Measurements from ENCODE around the gene ARPP19. TPM values are rescaled to one million over a fixed set of nuclear protein-coding genes. Genes with fewer than 3 reads are reported as not detected.

The ARPP19 gene
- total RNA-seq, 3 donors from 2014 or later = 64.5 to 201 (median 108) TPM

DNA sequence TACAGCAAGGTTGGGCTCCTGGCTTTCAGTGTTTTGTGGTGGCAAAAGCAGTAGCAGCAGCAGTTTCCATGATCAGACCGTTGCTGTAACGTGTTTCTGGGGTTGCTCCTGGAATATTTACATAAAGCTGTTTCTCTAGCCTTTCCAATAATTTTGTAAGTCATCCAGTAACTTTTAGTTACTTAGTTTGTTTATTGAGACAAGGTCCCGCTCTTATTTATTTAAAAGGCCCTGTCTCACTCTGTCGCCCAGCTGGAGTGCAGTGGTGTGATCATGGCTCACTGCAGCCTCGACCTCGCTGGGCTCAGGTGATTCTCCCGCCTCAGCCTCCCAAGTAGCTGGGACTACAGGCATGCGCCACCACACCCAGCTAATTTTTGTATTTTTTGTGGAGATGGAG is 31.4 kb downstream of the ARPP19 start:
- H3K4me1 ChIP-seq (ENCODE audit: low read depth) = no peaks in the 10 kb centered on the region
- H3K9me3 ChIP-seq = no peaks in the 10 kb centered on the region
- H3K4me3 ChIP-seq = no peak overlapping the region
- ATAC-seq = no peak
- TF ChIP-seq, protein P1, sequence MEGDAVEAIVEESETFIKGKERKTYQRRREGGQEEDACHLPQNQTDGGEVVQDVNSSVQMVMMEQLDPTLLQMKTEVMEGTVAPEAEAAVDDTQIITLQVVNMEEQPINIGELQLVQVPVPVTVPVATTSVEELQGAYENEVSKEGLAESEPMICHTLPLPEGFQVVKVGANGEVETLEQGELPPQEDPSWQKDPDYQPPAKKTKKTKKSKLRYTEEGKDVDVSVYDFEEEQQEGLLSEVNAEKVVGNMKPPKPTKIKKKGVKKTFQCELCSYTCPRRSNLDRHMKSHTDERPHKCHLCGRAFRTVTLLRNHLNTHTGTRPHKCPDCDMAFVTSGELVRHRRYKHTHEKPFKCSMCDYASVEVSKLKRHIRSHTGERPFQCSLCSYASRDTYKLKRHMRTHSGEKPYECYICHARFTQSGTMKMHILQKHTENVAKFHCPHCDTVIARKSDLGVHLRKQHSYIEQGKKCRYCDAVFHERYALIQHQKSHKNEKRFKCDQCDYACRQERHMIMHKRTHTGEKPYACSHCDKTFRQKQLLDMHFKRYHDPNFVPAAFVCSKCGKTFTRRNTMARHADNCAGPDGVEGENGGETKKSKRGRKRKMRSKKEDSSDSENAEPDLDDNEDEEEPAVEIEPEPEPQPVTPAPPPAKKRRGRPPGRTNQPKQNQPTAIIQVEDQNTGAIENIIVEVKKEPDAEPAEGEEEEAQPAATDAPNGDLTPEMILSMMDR (IDR thresholded peaks at IDR 0.05) = no peak
- DNase-seq = no peak
- intact Hi-C loops (cut with DNase I, micrococcal nuclease) = no loop called here
- H3K36me3 ChIP-seq (ENCODE audit: low read depth) = no peaks in the 10 kb centered on the region

DNA sequence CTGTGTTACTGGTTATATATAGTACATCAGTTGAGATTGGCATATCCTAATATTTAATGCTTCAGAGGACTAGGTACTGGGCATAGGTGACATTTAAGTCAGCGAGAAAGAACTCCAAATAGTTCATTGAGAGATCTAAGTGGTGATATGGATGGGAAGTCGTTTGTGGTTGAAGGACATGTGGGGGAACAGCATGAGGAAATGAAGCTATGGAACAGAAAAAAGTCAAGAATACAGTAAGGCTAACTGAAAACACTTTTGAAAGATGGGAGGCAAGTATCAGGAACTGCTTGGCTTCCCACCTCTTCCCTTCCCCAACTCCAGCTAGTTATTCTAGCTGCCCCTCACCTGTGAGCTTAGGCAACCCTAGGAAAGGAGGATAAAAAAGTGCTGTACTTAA is 36.4 kb downstream of the ARPP19 start:
- intact Hi-C loops (cut with DNase I, micrococcal nuclease) = no loop called here
- TF ChIP-seq, protein P1 (IDR thresholded peaks at IDR 0.05) = no peak

DNA sequence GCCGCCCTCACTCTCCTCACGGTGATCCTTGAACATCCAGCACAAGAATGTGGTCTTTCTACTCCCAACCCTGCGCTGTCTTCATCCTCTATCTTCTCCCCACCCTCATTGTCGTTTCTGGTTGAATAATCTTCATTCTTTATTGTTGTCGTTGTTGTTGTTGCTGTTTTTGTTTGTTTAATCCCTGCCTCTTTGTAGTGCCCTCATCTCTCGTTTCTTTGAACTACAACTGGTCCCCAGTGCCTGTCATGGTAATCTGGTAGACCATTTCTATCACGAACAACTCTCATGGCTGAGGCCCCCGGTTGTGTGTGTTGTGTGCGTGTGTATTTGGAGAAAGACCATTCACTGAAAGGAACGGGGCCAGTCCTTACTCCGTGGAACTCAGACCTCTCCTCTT is 38.9 kb downstream of the ARPP19 start:
- Histone ChIP-seq H3K4me3 (no peak overlapping the region), H3K36me3 (ENCODE audit: low read depth) (no peaks in the 10 kb centered on the region), H3K9me3 (no peaks in the 10 kb centered on the region), H3K4me1 (ENCODE audit: low read depth) (peaks cover 8% of the 10 kb centered on the region)
- ATAC-seq (no peak), DNase-seq (no peak)
- intact Hi-C loops (cut with DNase I, micrococcal nuclease) = no loop called here
- TF ChIP-seq, protein P1 (IDR thresholded peaks at IDR 0.05) = no peak

More for the DNA sequence above, 36.4 kb downstream of the ARPP19 start:
- Histone ChIP-seq H3K4me3 (no peak overlapping the region), H3K36me3 (ENCODE audit: low read depth) (no peaks in the 10 kb centered on the region), H3K4me1 (ENCODE audit: low read depth) (peaks cover 8% of the 10 kb centered on the region), H3K9me3 (no peaks in the 10 kb centered on the region)
- DNase-seq (no peak), ATAC-seq (no peak)

DNA sequence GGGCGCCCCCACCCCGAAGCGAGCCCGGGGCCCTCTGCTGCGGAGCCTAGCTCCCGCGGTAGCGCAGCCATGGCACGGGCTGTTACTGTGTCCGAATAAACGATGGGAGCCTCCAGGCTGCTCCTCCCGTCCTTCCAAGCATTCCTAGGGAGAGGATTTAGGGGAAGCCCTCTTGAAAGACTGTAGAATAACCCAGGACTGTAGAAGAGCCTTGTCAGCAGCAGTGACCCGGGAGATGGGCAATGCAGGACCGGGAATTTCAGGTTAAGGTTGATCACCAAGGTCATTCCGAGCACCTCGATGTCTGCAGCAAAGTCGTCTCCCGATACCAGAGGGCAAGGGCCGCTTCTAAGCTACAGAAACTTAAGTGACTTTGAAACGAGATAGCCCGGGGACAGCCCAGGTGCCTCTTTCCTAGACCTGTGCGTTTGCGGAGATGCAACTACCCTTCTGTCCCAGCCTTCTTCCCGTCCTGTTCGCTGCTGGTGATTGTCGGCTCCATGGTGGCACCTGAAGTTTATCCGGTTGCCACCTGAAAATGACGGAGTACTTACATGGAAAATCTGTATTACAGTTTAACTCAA is 39.4 kb downstream of the ARPP19 start:
- H3K9me3 ChIP-seq = no peaks in the 10 kb centered on the region
- intact Hi-C loops (cut with DNase I, micrococcal nuclease) = no loop called here
- ATAC-seq (peak; percentile 5), DNase-seq (peak in 1 of 3 donors; percentile 17)
- H3K4me1 ChIP-seq (ENCODE audit: low read depth) = peaks cover 8% of the 10 kb centered on the region
- no peaks in the 10 kb centered on the region for H3K36me3 ChIP-seq (ENCODE audit: low read depth)
- TF ChIP-seq, protein P1 (IDR thresholded peaks at IDR 0.05) = no peak
- H3K4me3 ChIP-seq = peak overlapping the region; percentile 31

DNA sequence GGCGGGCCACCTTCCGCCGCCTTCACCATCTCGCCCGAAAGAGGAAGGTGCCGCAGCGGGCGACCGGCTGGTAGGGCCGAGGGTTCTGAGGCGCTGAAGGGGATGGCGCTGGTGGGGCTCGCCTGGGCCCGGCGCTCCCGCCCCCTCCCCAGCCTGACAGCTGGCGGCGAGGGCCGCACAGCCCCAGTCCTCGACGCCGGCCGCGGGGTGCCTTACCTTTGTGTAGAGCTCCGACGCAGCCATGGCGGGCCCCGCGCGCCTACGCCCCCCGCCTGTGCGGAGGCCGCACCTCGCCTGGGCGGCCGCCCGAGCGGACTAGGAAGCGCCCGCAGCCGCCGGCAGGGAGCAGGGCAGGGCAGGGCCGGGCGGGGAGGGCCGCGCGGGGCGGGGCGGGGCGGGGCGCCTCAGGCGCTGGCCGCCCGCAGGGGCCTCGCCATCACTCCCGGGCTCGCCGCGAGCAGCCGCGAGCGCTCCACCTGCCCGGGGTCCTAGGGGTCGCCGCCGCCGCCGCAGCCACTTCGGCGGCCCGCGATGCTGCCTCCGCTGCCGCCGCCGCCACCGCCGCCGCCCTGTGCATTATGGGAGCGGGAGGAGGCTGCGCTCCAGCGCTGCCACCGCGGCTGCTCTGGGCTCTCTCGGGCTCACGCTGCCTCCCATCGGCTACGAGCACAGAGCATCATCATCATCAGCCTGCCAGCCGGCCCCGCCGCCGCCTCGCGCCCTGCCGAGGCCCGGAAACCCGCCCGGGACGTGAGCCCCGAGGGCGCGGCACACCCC is 40.1 kb downstream of the ARPP19 start, which contains the start of gene MYO5A:
Gene MYO5A, minus strand, starts transcription at position 317 of the 777 bp plus-strand sequence. Its CDS starts 74 bp downstream, at position 243.
- TF ChIP-seq, protein P1 (IDR thresholded peaks at IDR 0.05) = peak; percentile 15
- ATAC-seq (peak; percentile 90), DNase-seq (peak; percentile 61 to 87 (median 77))
- no peaks in the 10 kb centered on the region for H3K36me3 ChIP-seq (ENCODE audit: low read depth)
- intact Hi-C loops (cut with DNase I, micrococcal nuclease) = no loop called here
- no peaks in the 10 kb centered on the region for H3K9me3 ChIP-seq
- H3K4me3 ChIP-seq = peak within 1 kb of the TSS; percentile 31
- peaks cover 8% of the 10 kb centered on the region for H3K4me1 ChIP-seq (ENCODE audit: low read depth)
